GM13977 (cell line): Measurements from ENCODE around the gene PDE1C.

Experiments
- DNase-seq: peaks from one replicate; pipeline ENCODE4 v3.0.0; 2012; ENCODE audit warnings: low spot score
- in situ Hi-C: fragments of 300-500 bp; cut with MboI; formaldehyde crosslinking; loops from one replicate; pipeline ENCODE4 v1.12.0; 2022; ENCODE audit warnings: low sequenced_read_pairs, low pct_unique_long_range_greater_than_20kb, mixed read lengths, inconsistent platforms; ENCODE audit not compliant: unreplicated experiment
- TF ChIP-seq, protein P1 (sequence below): IDR thresholded peaks from 2 replicates; pipeline ENCODE4 v1.5.1; 2012; ENCODE audit warnings: mild to moderate bottlenecking, control low read depth; ENCODE audit not compliant: insufficient read depth; ENCODE audit errors: extremely low read depth, missing control alignments

The PDE1C gene

DNA sequence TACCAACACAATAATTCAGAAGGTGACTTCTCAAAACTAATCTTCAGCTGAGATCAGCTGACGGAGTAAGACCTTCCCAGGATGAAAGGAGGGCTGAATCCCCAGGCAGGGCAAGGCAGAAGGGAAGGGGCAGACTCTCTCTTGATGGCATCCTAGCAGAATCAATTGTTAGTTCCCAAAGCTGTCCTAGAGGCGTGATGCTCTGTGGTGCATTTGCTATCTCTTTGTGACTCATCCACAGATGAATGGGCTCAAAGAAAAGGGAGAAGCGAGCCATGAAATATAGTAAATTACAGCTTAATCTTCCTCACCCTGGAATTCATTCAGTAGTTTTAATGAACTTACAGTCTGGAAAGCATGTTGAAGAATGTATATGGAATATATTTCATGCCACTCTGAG is 37.2 kb downstream of the PDE1C start:
- in situ Hi-C loops: no loop called here
- TF ChIP-seq, protein P1, sequence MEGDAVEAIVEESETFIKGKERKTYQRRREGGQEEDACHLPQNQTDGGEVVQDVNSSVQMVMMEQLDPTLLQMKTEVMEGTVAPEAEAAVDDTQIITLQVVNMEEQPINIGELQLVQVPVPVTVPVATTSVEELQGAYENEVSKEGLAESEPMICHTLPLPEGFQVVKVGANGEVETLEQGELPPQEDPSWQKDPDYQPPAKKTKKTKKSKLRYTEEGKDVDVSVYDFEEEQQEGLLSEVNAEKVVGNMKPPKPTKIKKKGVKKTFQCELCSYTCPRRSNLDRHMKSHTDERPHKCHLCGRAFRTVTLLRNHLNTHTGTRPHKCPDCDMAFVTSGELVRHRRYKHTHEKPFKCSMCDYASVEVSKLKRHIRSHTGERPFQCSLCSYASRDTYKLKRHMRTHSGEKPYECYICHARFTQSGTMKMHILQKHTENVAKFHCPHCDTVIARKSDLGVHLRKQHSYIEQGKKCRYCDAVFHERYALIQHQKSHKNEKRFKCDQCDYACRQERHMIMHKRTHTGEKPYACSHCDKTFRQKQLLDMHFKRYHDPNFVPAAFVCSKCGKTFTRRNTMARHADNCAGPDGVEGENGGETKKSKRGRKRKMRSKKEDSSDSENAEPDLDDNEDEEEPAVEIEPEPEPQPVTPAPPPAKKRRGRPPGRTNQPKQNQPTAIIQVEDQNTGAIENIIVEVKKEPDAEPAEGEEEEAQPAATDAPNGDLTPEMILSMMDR: no peak
- no peak for DNase-seq

DNA sequence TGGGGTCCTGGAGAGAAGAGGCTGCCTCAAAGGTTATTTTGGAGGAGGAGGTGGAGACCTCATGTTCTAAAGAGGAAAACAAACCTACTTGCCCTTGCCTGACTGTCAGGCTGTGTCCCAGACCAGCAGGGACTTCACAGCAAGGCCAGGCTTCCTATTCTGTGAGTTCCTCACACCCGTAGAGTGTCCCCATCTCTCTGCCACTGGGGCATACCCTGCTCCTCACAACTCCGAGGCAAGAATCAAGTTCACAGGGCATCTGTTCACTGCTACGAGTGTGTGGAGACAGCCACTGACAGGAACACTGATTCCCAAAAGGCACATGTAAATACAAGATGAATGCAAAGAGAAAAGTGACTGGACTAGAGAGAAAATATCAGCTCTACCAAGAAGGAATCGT is 38.0 kb downstream of the PDE1C start:
- TF ChIP-seq, protein P1: no peak
- in situ Hi-C loops: no loop called here
- DNase-seq: no peak

DNA sequence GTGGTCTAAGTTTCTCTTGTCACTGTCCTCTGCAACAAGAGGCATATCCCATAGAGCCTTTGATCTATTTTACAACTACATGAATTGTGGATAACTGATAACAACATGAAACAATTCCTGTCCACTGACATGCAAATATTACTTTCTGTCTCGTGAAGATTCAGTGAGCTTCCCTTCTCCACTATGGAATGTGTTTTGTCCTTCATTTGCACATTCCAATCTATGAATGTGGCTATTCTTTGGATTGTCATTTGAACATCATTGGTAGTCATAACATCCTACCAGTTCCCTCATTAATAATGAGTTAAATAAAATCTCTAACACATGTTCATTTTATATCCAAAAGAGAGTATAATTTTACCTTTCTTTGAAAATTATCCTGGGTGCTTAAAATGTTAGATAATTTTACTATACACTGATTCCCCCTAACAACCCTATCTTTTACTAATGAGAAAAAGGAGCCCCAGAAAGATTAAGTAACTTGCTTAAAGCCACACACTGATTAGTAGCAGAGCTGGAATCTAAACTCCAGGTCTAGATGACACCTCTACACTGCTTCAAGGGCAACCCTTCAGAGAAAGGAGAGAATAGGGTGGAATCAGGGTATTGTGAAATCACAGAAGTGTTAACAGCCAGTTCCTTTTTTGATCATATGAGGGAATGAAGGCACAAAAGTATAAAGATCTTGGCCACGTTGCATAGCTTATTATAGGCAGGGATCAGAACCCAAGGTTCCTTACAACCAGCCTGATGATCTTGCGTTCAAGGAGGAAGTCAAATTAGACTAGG is 39.1 kb downstream of the PDE1C start:
- no peak for DNase-seq
- in situ Hi-C loops: no loop called here
- TF ChIP-seq, protein P1: no peak

DNA sequence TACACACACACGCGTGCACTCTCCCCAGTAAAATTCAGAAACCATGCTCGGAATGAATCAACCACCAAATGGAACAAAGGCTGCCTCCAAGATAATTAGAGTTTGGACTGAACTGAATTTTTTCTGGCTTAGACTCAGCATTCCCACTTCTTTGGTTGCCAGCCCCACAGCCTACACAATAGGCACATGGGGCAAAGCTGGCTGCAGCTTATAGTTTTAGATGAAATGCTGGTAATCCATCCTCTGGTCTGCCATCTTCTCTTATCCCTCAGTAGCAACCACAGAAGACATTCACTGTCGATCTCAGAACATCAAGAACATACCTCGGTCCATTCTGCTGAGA is 44.2 kb downstream of the PDE1C start:
- TF ChIP-seq, protein P1: no peak
- DNase-seq: no peak
- in situ Hi-C loops: no loop called here

DNA sequence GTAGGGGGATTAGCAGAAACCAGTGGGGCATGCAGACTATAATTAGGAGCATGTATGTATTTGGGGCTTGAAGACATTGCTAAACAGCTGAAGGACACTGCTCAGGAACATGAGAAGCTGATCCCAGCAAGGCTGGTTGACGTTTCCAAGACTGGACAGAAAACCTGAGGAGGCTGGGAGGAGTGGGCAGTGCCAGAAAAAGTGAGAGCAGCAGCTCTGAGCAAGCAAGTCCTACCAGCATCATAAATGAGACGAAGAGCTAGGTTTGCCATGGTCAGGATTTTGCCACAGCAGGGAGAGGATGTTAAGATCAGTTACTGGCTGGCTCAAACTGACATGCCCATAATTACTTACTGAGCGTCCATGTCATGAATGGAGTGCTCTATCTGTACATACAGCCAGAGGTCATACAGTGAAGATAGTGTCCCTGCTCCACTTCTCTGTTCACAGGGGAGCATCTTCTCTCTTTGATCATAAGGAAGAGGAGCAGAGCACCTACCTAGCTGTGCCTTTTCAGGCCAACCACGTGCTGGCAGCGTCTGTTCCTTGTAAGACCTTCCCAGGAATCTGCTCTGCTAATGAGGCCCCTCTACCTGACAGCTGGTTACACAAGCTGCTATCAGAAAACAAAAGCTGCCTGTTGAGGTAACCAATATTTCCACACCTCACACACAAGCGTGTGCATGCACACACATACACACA is 44.7 kb downstream of the PDE1C start:
- in situ Hi-C loops: no loop called here
- DNase-seq: no peak
- TF ChIP-seq, protein P1: no peak

DNA sequence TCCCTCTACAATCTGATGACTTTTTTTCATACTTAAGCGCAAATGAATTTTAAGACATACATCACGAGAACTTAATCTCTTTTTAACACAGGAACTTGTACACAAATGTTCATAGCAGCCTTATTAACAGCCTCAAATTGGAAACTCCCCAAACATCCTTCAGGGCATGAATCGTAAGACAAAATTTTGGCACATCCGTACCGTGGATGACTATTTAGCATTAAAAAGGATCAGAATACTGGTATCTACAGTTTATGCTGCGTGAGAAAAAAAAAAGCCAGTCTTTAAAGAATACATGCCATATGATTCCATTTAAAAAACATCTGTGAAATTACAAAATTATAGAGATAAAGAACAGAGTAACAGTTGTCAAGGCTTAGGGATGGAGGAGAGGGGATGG is 46.8 kb downstream of the PDE1C start:
- no peak for DNase-seq
- TF ChIP-seq, protein P1: no peak

More for the DNA sequence above, 46.8 kb downstream of the PDE1C start:
- in situ Hi-C loops: no loop called here
